Measurements from ENCODE around the gene FOXD4L3. TPM values are rescaled to one million over a fixed set of nuclear protein-coding genes. Genes with fewer than 3 reads are reported as not detected.

The FOXD4L3 gene
- total and polyA plus RNA-seq, 8 donors, result 0.05 to 0.22 (median 0.12) TPM; not detected in 3

Other genes with a start within 250 kb of the FOXD4L3 start
- gene ZNG1C, start 60.9 kb upstream of the FOXD4L3 start, total RNA-seq, result 10 to 100 TPM; 12.1 to 19.7 (median 16.4) TPM
- 10 to 100 TPM; 13.7 to 13.8 TPM for gene ZNG1C, start 60.9 kb upstream of the FOXD4L3 start, polyA plus RNA-seq
- gene PGM5, start 53.7 kb downstream of the FOXD4L3 start, total RNA-seq, result 1 to 10 TPM; 1.9 to 4.6 (median 2.5) TPM
- 1 to 10 TPM; 2.2 to 2.4 TPM for gene PGM5, start 53.7 kb downstream of the FOXD4L3 start, polyA plus RNA-seq
- not detected for gene TMEM252, start 238.0 kb downstream of the FOXD4L3 start, total RNA-seq
- not detected for gene TMEM252, start 238.0 kb downstream of the FOXD4L3 start, polyA plus RNA-seq

Measured in pancreas (tissue), 8 donors.